Neural cell (in vitro differentiated cells): ENCODE data around the gene FILIP1. TPM values are rescaled to one million over a fixed set of nuclear protein-coding genes. Genes with fewer than 3 reads are reported as not detected.

Experiments used
- H2AFZ ChIP-seq: fragments of 200-600, 300-800 bp; sonication (generic), shearing (Covaris generic); 2 replicates; pipeline ENCODE4 v1.6.0; 2014; ENCODE audit warnings: low read depth, mild to moderate bottlenecking, antibody characterized with exemption, low read length, moderate library complexity
- H3F3A ChIP-seq: fragments of 200-600 bp; shearing (Covaris generic); 2 replicates; pipeline ENCODE4 v1.6.1; 2016; ENCODE audit warnings: mild to moderate bottlenecking, moderate library complexity, mixed read lengths, antibody characterized with exemption, low read length; ENCODE audit not compliant: insufficient read depth, poor library complexity, severe bottlenecking
- H3K27ac ChIP-seq: fragments of 200-600, 300-800 bp; sonication (generic), shearing (Covaris generic); 2 replicates; pipeline ENCODE4 v1.5.1; 2014; ENCODE audit warnings: mild to moderate bottlenecking, low read length, moderate library complexity
- H3K27me3 ChIP-seq: fragments of 300-800, 200-600 bp; sonication (generic), shearing (Covaris generic); 2 replicates; pipeline ENCODE4 v1.6.0; 2014; ENCODE audit warnings: mild to moderate bottlenecking, low read depth, low read length, moderate library complexity; ENCODE audit not compliant: insufficient read depth
- H3K36me3 ChIP-seq: fragments of 300-800, 200-600 bp; sonication (generic), shearing (Covaris generic); 2 replicates; pipeline ENCODE4 v1.5.1; 2014; ENCODE audit warnings: mild to moderate bottlenecking, antibody characterized with exemption, low read length, moderate library complexity; ENCODE audit not compliant: insufficient read depth
- H3K4me2 ChIP-seq: fragments of 300-800, 200-600 bp; sonication (generic), shearing (Covaris generic); 2 replicates; pipeline ENCODE4 v1.6.0; 2014; ENCODE audit warnings: mild to moderate bottlenecking, low read length
- H3K4me3 ChIP-seq: fragments of 300-800, 200-600 bp; sonication (generic), shearing (Covaris generic); 2 replicates; pipeline ENCODE4 v1.5.1; 2014; ENCODE audit warnings: mild to moderate bottlenecking, low read length, moderate library complexity
- H3K79me2 ChIP-seq: fragments of 200-600 bp; shearing (Covaris generic); replicated peaks from 2 replicates; pipeline ENCODE4 v1.6.0; 2014; ENCODE audit warnings: mild to moderate bottlenecking, low read length, moderate library complexity; ENCODE audit not compliant: insufficient read depth
- H3K9ac ChIP-seq: fragments of 300-800, 200-600 bp; sonication (generic), shearing (Covaris generic); 2 replicates; pipeline ENCODE4 v1.6.1; 2016; ENCODE audit warnings: mild to moderate bottlenecking, low read length, mixed read lengths
- H3K9me2 ChIP-seq: fragments of 200-600 bp; shearing (Covaris generic); 2 replicates; pipeline ENCODE4 v1.6.1; 2016; ENCODE audit warnings: mild to moderate bottlenecking, low read length, mixed read lengths; ENCODE audit not compliant: insufficient read depth
- H3K9me3 ChIP-seq: fragments of 200-600, 300-800 bp; sonication (generic), shearing (Covaris generic); 2 replicates; pipeline ENCODE4 v1.6.1; 2016; ENCODE audit warnings: mild to moderate bottlenecking, mixed run types, low read length, moderate library complexity, mixed read lengths
- H4K20me1 ChIP-seq: fragments of 200-600 bp; shearing (Covaris generic); 2 replicates; pipeline ENCODE4 v1.6.1; 2016; ENCODE audit warnings: mild to moderate bottlenecking, mixed run types; ENCODE audit not compliant: insufficient read depth
- EP300 ChIP-seq: fragments of 450-650 bp; conservative IDR thresholded peaks from 2 replicates; pipeline ENCODE4 v1.6.1; 2014; ENCODE audit warnings: antibody characterized with exemption, mild to moderate bottlenecking, moderate library complexity; ENCODE audit not compliant: poor library complexity, severe bottlenecking
- EZH2 ChIP-seq: fragments of 200-600, 300-800 bp; shearing (Covaris generic), sonication (generic); IDR thresholded peaks from 2 replicates; pipeline ENCODE4 v1.6.1; 2014; ENCODE audit warnings: antibody characterized with exemption, low read length, borderline replicate concordance, mild to moderate bottlenecking; ENCODE audit not compliant: insufficient read depth, poor library complexity, severe bottlenecking
- MXI1 ChIP-seq: fragments of 450-650 bp; conservative IDR thresholded peaks from 2 replicates; pipeline ENCODE4 v1.6.1; 2014; ENCODE audit warnings: antibody characterized with exemption, mild to moderate bottlenecking; ENCODE audit not compliant: poor library complexity, severe bottlenecking
- POLR2AphosphoS5 ChIP-seq: IDR thresholded peaks from 2 replicates; pipeline ENCODE4 v1.6.1; 2012
- RAD21 ChIP-seq: fragments of 450-650 bp; conservative IDR thresholded peaks from 2 replicates; pipeline ENCODE4 v1.6.1; 2014; ENCODE audit warnings: antibody characterized with exemption, mild to moderate bottlenecking, moderate library complexity
- REST ChIP-seq: IDR thresholded peaks from 2 replicates; pipeline ENCODE4 v1.6.1; 2012; ENCODE audit warnings: borderline replicate concordance
- SMC3 ChIP-seq: fragments of 450-650 bp; conservative IDR thresholded peaks from 2 replicates; pipeline ENCODE4 v1.6.1; 2014; ENCODE audit warnings: antibody characterized with exemption, mild to moderate bottlenecking, moderate library complexity; ENCODE audit not compliant: poor library complexity
- TAF1 ChIP-seq: IDR thresholded peaks from 2 replicates; pipeline ENCODE4 v1.6.1; 2012; ENCODE audit warnings: low read depth
- polyA plus RNA-seq: library from polyadenylated mRNA; depleted of rRNA; stranded (reverse); fragments of >200 nt; gene quantifications from 2 replicates; pipeline ENCODE4 v1.2.3, GENCODE V29; 2014
- TF ChIP-seq, protein P1 (sequence below): fragments of 450-650 bp; IDR thresholded peaks from 2 replicates; pipeline ENCODE4 v1.5.1; 2014; ENCODE audit warnings: antibody characterized with exemption, mild to moderate bottlenecking, moderate library complexity; ENCODE audit not compliant: poor library complexity, severe bottlenecking

FILIP1 gene
- polyA plus RNA-seq, 1 donor from 2014 or later: 1.4 TPM

DNA sequence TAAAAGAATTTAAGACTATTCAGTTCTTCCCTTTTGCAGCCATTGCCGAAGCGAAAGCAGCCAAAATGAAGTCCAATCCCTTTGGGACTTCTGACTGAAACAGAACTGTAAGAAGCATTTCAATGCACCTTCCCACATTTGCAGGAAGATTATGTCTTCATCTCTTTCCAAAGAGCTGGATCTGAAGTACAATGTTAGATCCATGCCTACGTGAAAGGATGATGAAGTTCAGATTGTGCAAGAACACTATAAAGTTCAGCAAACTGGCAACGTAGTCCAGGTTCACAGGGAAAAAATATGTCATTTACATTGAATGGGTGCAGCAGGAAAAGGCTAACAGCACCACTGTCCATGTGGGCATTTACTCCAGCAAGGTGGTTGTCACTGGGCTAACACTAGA is 6.0 kb upstream of the FILIP1 start:
- Histone ChIP-seq H3F3A (no peaks in the 10 kb centered on the region), H4K20me1 (no peaks in the 10 kb centered on the region), H3K27ac (no peak overlapping the region), H3K4me3 (no peak overlapping the region), H2AFZ (no peak overlapping the region), H3K9me2 (no peaks in the 10 kb centered on the region), H3K36me3 (no peaks in the 10 kb centered on the region), H3K79me2 (no peaks in the 10 kb centered on the region), H3K9ac (no peak overlapping the region), H3K27me3 (no peaks in the 10 kb centered on the region), H3K4me2 (no peak overlapping the region), H3K9me3 (no peaks in the 10 kb centered on the region)
- TF ChIP-seq EZH2 (no peak), EP300 (no peak), SMC3 (no peak), POLR2AphosphoS5 (no peak), MXI1 (no peak), REST (no peak), RAD21 (no peak), TAF1 (no peak)
- TF ChIP-seq, protein P1, sequence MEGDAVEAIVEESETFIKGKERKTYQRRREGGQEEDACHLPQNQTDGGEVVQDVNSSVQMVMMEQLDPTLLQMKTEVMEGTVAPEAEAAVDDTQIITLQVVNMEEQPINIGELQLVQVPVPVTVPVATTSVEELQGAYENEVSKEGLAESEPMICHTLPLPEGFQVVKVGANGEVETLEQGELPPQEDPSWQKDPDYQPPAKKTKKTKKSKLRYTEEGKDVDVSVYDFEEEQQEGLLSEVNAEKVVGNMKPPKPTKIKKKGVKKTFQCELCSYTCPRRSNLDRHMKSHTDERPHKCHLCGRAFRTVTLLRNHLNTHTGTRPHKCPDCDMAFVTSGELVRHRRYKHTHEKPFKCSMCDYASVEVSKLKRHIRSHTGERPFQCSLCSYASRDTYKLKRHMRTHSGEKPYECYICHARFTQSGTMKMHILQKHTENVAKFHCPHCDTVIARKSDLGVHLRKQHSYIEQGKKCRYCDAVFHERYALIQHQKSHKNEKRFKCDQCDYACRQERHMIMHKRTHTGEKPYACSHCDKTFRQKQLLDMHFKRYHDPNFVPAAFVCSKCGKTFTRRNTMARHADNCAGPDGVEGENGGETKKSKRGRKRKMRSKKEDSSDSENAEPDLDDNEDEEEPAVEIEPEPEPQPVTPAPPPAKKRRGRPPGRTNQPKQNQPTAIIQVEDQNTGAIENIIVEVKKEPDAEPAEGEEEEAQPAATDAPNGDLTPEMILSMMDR: no peak

DNA sequence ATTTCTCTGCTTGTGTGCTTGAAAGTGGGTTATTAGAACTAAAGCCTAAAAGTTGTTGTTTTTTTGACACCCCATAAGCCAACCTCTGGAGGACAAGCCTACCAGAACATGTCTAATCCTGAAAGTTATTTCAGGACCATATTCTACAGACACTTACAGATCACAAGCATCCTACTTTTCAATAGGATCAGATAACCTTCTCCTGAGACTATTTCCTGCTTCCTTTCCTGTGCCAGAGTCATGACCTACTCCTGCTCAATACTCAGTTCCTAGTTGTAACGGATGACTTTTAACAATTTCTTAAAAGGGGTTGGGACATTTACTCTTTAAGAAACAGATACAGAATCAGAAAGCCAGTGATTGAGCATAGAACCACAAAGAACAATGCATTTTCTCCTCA is 5.3 kb upstream of the FILIP1 start:
- Histone ChIP-seq H3K4me3 (no peak overlapping the region), H3K9me2 (no peaks in the 10 kb centered on the region), H3K27me3 (no peaks in the 10 kb centered on the region), H3K36me3 (no peaks in the 10 kb centered on the region), H3K79me2 (no peaks in the 10 kb centered on the region), H3K9me3 (no peaks in the 10 kb centered on the region), H4K20me1 (no peaks in the 10 kb centered on the region), H3F3A (no peaks in the 10 kb centered on the region), H3K4me2 (no peak overlapping the region), H3K27ac (no peak overlapping the region), H2AFZ (no peak overlapping the region), H3K9ac (no peak overlapping the region)
- TF ChIP-seq EP300: no peak
- no peak for TF ChIP-seq MXI1
- TF ChIP-seq RAD21: no peak
- TF ChIP-seq TAF1: no peak
- no peak for TF ChIP-seq EZH2
- TF ChIP-seq SMC3: no peak
- TF ChIP-seq, protein P1: no peak
- no peak for TF ChIP-seq POLR2AphosphoS5
- no peak for TF ChIP-seq REST
